A673 (cell line): ENCODE data around the gene HOXD3.

Experiments used
- CTCF ChIP-seq: fragments of 300-800, 200-600 bp; sonication (generic); conservative IDR thresholded peaks from 2 replicates; pipeline ENCODE4 v1.5.1; 2017; ENCODE audit warnings: low read depth, mild to moderate bottlenecking, antibody characterized with exemption, low read length, moderate library complexity, mixed read lengths
- EZH2 ChIP-seq: fragments of 200-600 bp; sonication (generic); IDR thresholded peaks from 2 replicates; pipeline ENCODE4 v1.6.1; 2017; ENCODE audit warnings: borderline replicate concordance, low read depth, mild to moderate bottlenecking, mixed read lengths, antibody characterized with exemption, low read length; ENCODE audit not compliant: poor library complexity, severe bottlenecking

DNA sequence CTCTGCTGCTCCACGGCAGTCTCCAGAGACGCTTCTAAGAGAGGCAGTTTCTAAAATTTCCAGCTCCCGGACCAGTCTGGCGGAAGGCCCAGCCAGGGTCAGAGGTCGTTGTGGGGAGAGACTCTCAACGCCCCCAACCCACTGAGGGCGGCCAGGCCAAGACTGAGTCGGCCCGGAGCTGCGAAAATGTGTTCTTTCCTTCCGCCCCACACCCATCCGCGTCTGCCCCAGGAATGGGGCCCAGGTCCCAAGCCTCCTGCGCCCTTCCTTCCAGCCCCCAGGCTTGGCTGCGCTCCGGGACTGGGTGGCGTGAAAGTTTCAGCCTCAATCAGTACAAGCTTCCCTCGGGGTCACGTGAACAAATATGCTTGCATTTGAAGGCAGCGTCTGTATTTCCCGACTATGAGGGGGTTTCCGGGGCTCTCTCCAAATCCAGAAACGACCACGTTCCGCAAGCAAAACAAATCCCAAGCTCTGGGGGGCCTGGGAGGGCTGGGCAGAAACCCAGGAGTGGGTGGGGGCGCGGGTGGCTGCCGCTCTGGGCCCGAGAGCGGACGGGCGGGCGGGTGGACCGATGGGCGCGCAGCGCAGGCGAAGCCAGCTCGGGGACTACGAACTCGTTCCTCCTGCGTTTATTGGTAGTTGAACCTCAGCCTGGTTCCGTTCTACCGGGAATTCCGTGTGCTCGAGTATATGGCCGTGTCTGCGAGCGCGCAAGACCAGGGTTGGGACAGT lies 3.3 kb downstream of the HOXD3 start:
- TF ChIP-seq CTCF = no peak
- no peak for TF ChIP-seq EZH2
